ENCODE data around the gene NPEPPS.

NPEPPS gene

DNA sequence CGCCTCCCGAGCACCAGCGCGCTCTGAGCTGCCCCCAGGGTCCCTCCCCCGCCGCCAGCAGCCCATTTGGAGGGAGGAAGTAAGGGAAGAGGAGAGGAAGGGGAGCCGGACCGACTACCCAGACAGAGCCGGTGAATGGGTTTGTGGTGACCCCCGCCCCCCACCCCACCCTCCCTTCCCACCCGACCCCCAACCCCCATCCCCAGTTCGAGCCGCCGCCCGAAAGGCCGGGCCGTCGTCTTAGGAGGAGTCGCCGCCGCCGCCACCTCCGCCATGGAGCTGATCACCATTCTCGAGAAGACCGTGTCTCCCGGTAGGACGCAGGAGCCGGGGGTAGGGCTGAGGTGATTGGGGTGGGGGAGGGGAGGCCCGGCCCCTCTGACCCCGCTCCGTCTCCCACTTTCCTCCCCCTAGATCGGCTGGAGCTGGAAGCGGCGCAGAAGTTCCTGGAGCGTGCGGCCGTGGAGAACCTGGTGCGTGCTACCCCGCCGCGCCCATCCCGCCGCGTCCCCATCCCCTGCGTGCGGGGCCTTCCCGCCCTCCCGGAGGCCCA is 119.1 kb downstream of the NPEPPS start:
- peak overlapping the region; percentile 94 for H3K27ac ChIP-seq (ENCODE audit: low read depth, low read length)
- H3K9ac ChIP-seq (ENCODE audit: low read length), result peak overlapping the region; percentile 85
- peak overlapping the region; percentile 70 for H3K4me3 ChIP-seq (ENCODE audit: low read depth, low read length)
- no peaks in the 10 kb centered on the region for H3K9me3 ChIP-seq (ENCODE audit: control insufficient read depth, insufficient read depth, low read depth, low read length)
- peaks cover 11% of the 10 kb centered on the region for H3K4me1 ChIP-seq (ENCODE audit: control insufficient read depth, insufficient read depth, low read length)
- H3K27me3 ChIP-seq (ENCODE audit: control insufficient read depth, insufficient read depth, low read length), result no peaks in the 10 kb centered on the region
- H3K36me3 ChIP-seq (ENCODE audit: control insufficient read depth, insufficient read depth, low read length), result peaks cover 44% of the 10 kb centered on the region

DNA sequence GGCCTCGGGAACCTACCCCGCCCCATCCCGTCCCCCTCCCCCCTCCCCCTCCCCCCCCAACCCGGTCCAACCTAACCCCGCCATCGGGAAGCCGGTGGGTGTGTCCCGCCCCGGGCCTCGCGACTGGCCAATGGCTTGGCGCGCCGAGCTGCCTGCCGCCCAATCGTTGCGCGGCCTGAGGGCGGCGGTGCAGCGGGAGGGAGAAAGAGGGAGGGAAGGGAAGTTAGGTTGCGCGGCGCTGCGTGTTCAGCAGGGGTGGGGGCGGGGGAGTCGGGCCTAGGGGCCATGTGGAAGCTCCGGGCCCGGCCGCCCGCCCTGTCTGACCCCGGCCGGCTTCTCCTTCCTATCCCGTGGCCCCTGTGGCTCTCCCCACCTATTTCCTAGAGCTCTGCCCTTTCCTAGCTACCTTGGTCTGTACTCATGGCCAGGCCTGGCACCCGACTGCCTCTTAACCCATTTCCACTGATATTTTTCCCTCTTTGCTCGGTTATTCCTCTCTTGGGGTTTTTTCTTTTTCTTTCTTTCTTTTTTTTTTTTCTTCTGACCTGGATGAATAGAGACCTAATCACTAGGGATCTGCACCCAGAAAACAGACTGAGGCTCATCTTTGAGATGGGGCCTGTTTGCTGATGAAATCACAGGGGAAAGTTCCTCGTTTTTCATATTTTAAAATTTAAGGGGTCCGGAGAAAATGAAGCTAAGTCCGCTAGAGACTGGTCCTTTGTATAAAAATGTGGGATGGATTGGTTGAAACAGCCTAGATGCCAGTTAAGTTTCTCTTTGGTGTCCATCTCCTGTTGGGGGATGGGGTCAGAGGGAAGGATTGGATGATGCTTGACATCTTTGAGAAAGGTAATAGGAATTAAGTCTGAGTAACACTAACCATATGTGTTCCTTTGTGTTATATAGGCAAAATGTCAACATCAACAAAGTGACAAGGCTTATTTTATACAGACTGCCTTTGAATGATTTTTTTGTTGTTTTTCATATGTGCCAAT is 119.9 kb downstream of the NPEPPS start:
- peak overlapping the region; percentile 79 for H3K4me3 ChIP-seq (ENCODE audit: low read depth, low read length)
- peak overlapping the region; percentile 94 for H3K27ac ChIP-seq (ENCODE audit: low read depth, low read length)
- H3K27me3 ChIP-seq (ENCODE audit: control insufficient read depth, insufficient read depth, low read length), result no peaks in the 10 kb centered on the region
- H3K4me1 ChIP-seq (ENCODE audit: control insufficient read depth, insufficient read depth, low read length), result peaks cover 11% of the 10 kb centered on the region
- H3K9ac ChIP-seq (ENCODE audit: low read length), result peak overlapping the region; percentile 91
- no peaks in the 10 kb centered on the region for H3K9me3 ChIP-seq (ENCODE audit: control insufficient read depth, insufficient read depth, low read depth, low read length)
- peaks cover 52% of the 10 kb centered on the region for H3K36me3 ChIP-seq (ENCODE audit: control insufficient read depth, insufficient read depth, low read length)

DNA sequence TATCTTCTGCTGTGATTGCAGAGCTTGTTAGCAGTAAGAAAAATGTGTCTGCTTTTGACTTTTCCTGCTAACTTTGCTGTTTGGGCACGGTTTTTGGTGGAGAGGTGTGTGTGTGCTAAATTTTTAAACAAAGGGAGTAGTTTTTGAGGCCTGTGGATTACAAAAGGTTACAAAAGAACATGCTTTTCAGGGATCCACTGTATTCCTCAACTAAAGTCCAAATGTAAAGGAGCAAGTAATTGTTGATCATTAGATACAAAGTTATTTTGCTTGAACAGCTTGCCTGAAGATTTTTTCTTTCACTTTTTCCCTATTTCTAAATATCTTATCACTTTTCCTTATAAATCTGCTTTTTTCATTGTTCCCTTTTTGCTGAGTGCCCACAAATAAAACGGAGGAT is 120.8 kb downstream of the NPEPPS start:
- H3K9ac ChIP-seq (ENCODE audit: low read length), result no peak overlapping the region
- no peaks in the 10 kb centered on the region for H3K27me3 ChIP-seq (ENCODE audit: control insufficient read depth, insufficient read depth, low read length)
- H3K36me3 ChIP-seq (ENCODE audit: control insufficient read depth, insufficient read depth, low read length), result peaks cover 61% of the 10 kb centered on the region
- peaks cover 11% of the 10 kb centered on the region for H3K4me1 ChIP-seq (ENCODE audit: control insufficient read depth, insufficient read depth, low read length)
- no peaks in the 10 kb centered on the region for H3K9me3 ChIP-seq (ENCODE audit: control insufficient read depth, insufficient read depth, low read depth, low read length)
- peak overlapping the region; percentile 79 for H3K4me3 ChIP-seq (ENCODE audit: low read depth, low read length)
- no peak overlapping the region for H3K27ac ChIP-seq (ENCODE audit: low read depth, low read length)

DNA sequence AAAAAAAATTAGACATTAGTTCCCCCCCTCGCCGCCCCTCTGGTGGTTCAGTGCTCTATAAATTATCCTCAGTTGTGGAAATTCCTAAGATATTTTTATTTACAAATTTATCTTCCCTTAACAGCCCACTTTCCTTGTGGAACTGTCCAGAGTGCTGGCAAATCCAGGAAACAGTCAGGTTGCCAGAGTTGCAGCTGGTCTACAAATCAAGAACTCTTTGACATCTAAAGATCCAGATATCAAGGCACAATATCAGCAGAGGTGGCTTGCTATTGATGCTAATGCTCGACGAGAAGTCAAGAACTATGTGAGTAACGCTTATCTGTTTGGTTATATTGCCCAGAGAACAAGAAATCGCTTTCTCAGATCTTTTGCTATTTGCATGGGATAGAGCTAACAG is 121.7 kb downstream of the NPEPPS start:
- Histone ChIP-seq H3K36me3 (ENCODE audit: control insufficient read depth, insufficient read depth, low read length) (peaks cover 69% of the 10 kb centered on the region), H3K9ac (ENCODE audit: low read length) (no peak overlapping the region), H3K27ac (ENCODE audit: low read depth, low read length) (no peak overlapping the region), H3K27me3 (ENCODE audit: control insufficient read depth, insufficient read depth, low read length) (no peaks in the 10 kb centered on the region), H3K9me3 (ENCODE audit: control insufficient read depth, insufficient read depth, low read depth, low read length) (no peaks in the 10 kb centered on the region), H3K4me1 (ENCODE audit: control insufficient read depth, insufficient read depth, low read length) (peaks cover 11% of the 10 kb centered on the region), H3K4me3 (ENCODE audit: low read depth, low read length) (no peak overlapping the region; the same call in 1 of the 2 replicates)

DNA sequence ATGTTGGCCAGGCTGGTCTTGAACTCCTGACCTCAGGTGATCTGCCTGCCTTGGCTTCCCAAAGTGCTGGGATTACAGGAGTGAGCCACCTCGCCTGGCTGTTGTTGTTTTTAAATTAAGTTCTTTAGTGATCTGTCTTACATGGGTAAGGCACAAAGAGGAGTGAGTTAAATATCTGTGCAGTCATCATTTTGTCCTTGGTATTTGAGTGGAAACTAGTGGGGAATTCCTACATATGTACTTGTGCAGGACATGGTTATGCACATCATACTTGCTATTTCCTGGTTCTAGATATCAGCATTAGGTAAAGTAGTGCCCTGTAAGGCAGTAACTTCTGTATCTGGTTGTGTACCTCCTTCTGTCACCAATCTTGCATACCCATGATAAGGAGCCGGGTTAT is 122.5 kb downstream of the NPEPPS start:
- Histone ChIP-seq H3K27me3 (ENCODE audit: control insufficient read depth, insufficient read depth, low read length) (no peaks in the 10 kb centered on the region), H3K36me3 (ENCODE audit: control insufficient read depth, insufficient read depth, low read length) (peaks cover 78% of the 10 kb centered on the region), H3K9me3 (ENCODE audit: control insufficient read depth, insufficient read depth, low read depth, low read length) (no peaks in the 10 kb centered on the region), H3K27ac (ENCODE audit: low read depth, low read length) (no peak overlapping the region), H3K4me1 (ENCODE audit: control insufficient read depth, insufficient read depth, low read length) (peaks cover 11% of the 10 kb centered on the region), H3K4me3 (ENCODE audit: low read depth, low read length) (no peak overlapping the region), H3K9ac (ENCODE audit: low read length) (no peak overlapping the region)

DNA sequence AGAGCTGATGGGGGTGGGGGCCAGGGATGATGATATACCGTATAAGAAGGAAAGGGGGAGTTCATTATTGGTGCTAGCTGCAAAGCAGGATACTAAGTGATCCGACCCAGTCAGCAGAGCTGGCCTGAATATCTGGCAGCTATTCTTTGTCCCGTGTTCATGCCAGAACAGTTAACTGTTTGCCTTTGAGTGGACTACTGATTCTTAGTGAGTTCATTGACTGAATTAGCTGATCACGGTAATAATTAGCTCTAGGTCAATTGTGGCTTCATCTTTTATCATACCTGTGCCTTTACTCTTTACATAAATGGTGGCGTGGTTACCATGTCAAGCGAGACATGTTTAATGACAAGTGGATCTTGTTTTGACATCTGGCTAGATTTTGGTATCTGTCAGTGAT is 124.1 kb downstream of the NPEPPS start:
- H3K4me1 ChIP-seq (ENCODE audit: control insufficient read depth, insufficient read depth, low read length), result peaks cover 11% of the 10 kb centered on the region
- H3K9ac ChIP-seq (ENCODE audit: low read length), result no peak overlapping the region
- peaks cover 93% of the 10 kb centered on the region for H3K36me3 ChIP-seq (ENCODE audit: control insufficient read depth, insufficient read depth, low read length)
- H3K27ac ChIP-seq (ENCODE audit: low read depth, low read length), result no peak overlapping the region
- H3K4me3 ChIP-seq (ENCODE audit: low read depth, low read length), result no peak overlapping the region
- no peaks in the 10 kb centered on the region for H3K27me3 ChIP-seq (ENCODE audit: control insufficient read depth, insufficient read depth, low read length)
- H3K9me3 ChIP-seq (ENCODE audit: control insufficient read depth, insufficient read depth, low read depth, low read length), result no peaks in the 10 kb centered on the region

DNA sequence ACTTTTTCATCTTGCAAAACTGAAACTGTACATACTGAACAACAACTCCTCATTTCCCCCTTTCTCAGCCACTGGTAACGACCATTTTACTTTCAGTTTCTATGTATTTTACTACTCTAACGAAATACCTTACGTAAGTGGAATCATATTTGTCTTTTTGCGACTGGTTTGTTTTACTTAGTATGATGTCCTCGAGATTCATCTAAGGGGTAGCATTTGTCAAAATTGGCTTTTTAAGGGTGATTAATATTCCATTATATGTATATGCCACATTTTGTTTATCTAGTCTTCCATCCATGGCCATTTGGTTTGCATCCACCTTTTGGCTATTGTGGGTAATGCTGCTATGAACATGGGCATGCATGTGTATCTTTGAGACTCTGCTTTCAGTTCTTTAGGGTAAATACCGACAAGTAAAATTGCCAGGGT is 129.2 kb downstream of the NPEPPS start:
- Histone ChIP-seq H3K36me3 (ENCODE audit: control insufficient read depth, insufficient read depth, low read length) (peaks cover 100% of the 10 kb centered on the region), H3K9me3 (ENCODE audit: control insufficient read depth, insufficient read depth, low read depth, low read length) (no peaks in the 10 kb centered on the region), H3K9ac (ENCODE audit: low read length) (no peak overlapping the region), H3K27me3 (ENCODE audit: control insufficient read depth, insufficient read depth, low read length) (no peaks in the 10 kb centered on the region), H3K27ac (ENCODE audit: low read depth, low read length) (no peak overlapping the region), H3K4me1 (ENCODE audit: control insufficient read depth, insufficient read depth, low read length) (peaks cover 4% of the 10 kb centered on the region; the same call in 1 of the 2 replicates), H3K4me3 (ENCODE audit: low read depth, low read length) (no peak overlapping the region)

DNA sequence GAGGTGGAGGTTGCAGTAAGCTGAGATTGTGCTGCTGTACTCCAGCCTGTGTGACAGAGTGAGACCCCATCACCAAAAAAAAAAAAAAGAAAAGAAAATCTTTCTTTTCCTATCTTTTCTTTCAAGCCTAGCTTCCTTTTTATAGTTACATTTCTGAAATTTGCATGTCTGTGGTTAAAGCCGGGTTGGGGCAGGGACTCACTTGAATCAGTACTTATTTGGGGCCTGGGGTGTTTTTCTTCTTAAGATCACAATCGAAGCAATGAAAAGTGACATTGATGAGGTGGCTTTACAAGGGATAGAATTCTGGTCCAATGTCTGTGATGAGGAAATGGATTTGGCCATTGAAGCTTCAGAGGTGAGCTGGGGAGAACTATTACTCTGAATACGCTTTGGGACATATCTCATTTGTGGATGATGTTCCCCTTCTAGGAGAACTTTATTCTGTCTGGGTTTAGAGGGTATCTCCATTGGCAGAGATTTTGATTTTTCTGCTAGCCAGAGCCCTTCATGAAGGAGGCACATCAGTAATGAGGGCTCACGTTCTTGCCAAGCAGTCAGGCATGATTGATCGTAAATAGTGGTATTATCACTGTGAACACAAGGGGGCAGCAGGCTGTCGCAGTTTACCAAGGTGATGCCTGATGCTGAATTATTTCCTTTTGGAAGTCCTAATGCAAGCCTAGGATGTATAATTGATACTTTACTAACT is 133.2 kb downstream of the NPEPPS start:
- Histone ChIP-seq H3K9ac (ENCODE audit: low read length) (no peak overlapping the region), H3K27me3 (ENCODE audit: control insufficient read depth, insufficient read depth, low read length) (no peaks in the 10 kb centered on the region), H3K36me3 (ENCODE audit: control insufficient read depth, insufficient read depth, low read length) (peaks cover 95% of the 10 kb centered on the region), H3K9me3 (ENCODE audit: control insufficient read depth, insufficient read depth, low read depth, low read length) (no peaks in the 10 kb centered on the region), H3K4me1 (ENCODE audit: control insufficient read depth, insufficient read depth, low read length) (peaks cover 7% of the 10 kb centered on the region; the same call in 1 of the 2 replicates), H3K4me3 (ENCODE audit: low read depth, low read length) (no peak overlapping the region), H3K27ac (ENCODE audit: low read depth, low read length) (no peak overlapping the region)

DNA sequence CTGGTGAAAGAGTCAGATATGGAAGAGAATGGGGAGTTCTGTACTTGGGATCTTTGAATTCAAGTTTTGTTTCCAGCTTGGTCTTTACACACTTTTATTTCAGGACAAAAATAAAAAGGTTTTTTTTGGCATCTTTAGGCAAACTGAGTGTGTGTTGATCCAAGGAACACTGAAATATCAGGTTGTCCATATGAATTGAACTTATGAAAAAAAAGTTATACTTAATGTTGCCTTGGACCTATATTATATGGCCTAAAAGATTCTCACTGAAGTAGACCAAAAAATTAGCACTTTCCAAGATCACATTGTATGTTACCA is 133.7 kb downstream of the NPEPPS start:
- Histone ChIP-seq H3K36me3 (ENCODE audit: control insufficient read depth, insufficient read depth, low read length) (peaks cover 95% of the 10 kb centered on the region), H3K9ac (ENCODE audit: low read length) (no peak overlapping the region), H3K4me3 (ENCODE audit: low read depth, low read length) (no peak overlapping the region), H3K4me1 (ENCODE audit: control insufficient read depth, insufficient read depth, low read length) (peaks cover 7% of the 10 kb centered on the region; the same call in 1 of the 2 replicates), H3K9me3 (ENCODE audit: control insufficient read depth, insufficient read depth, low read depth, low read length) (no peaks in the 10 kb centered on the region), H3K27me3 (ENCODE audit: control insufficient read depth, insufficient read depth, low read length) (no peaks in the 10 kb centered on the region), H3K27ac (ENCODE audit: low read depth, low read length) (no peak overlapping the region)

DNA sequence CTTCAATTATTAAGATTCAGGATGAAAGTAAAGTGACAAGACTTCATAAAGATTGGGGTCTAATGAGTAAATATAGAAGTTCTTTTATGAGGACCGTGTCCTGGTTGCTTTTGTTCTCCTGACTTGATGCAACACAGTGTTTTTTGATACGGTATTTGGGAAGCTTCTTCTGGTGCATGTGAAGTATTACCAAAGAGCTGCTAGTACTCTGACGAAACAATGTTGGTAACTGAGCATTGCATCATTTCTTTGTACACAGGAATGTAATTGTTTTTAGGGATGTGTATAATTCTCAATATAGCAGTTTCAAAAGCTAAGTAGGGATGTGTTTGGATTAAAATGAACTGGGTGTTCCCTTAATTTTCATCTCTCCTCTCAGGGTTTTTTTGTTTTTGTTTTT is 134.7 kb downstream of the NPEPPS start:
- H3K4me3 ChIP-seq (ENCODE audit: low read depth, low read length), result no peak overlapping the region
- H3K27ac ChIP-seq (ENCODE audit: low read depth, low read length), result peak overlapping the region; percentile 40; the same call in 1 of the 2 replicates
- H3K36me3 ChIP-seq (ENCODE audit: control insufficient read depth, insufficient read depth, low read length), result peaks cover 95% of the 10 kb centered on the region
- H3K4me1 ChIP-seq (ENCODE audit: control insufficient read depth, insufficient read depth, low read length), result peaks cover 7% of the 10 kb centered on the region; the same call in 1 of the 2 replicates
- no peaks in the 10 kb centered on the region for H3K27me3 ChIP-seq (ENCODE audit: control insufficient read depth, insufficient read depth, low read length)
- no peak overlapping the region for H3K9ac ChIP-seq (ENCODE audit: low read length)
- H3K9me3 ChIP-seq (ENCODE audit: control insufficient read depth, insufficient read depth, low read depth, low read length), result no peaks in the 10 kb centered on the region

DNA sequence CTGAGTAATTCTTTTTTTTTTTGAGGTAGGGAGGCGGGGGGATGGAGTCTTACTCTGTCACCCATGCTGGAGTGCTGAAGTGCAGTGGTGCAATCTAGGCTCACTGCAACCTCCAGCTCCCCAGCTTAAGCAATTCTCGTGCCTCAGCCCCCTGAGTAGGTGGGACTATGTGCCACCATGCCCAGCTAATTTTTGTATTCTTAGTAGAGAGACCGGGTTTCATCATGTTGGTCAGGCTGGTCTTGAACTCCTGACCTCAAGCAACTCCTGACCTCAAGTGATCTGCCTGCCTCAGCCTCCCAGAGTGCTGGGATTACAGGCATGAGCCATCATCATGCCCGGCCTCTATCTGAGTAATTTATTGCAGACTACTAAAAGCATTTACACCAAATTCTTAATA is 138.2 kb downstream of the NPEPPS start:
- no peaks in the 10 kb centered on the region for H3K27me3 ChIP-seq (ENCODE audit: control insufficient read depth, insufficient read depth, low read length)
- no peak overlapping the region for H3K27ac ChIP-seq (ENCODE audit: low read depth, low read length)
- H3K9ac ChIP-seq (ENCODE audit: low read length), result no peak overlapping the region
- peaks cover 95% of the 10 kb centered on the region for H3K36me3 ChIP-seq (ENCODE audit: control insufficient read depth, insufficient read depth, low read length)
- H3K9me3 ChIP-seq (ENCODE audit: control insufficient read depth, insufficient read depth, low read depth, low read length), result no peaks in the 10 kb centered on the region
- H3K4me1 ChIP-seq (ENCODE audit: control insufficient read depth, insufficient read depth, low read length), result peaks cover 7% of the 10 kb centered on the region; the same call in 1 of the 2 replicates
- no peak overlapping the region for H3K4me3 ChIP-seq (ENCODE audit: low read depth, low read length)
